HEK293T (cell line): ENCODE data around the gene OR52B2.

Experiments
- ARNT ChIP-seq: fragments of 450-650 bp; IDR thresholded peaks from 2 replicates; pipeline ENCODE4 v1.6.1; 2017; ENCODE audit warnings: mild to moderate bottlenecking
- CTBP1 ChIP-seq: fragments of 450-650 bp; IDR thresholded peaks from 2 replicates; pipeline ENCODE4 v1.6.1; 2016; ENCODE audit warnings: borderline replicate concordance
- FOXA1 ChIP-seq: fragments of 450-650 bp; IDR thresholded peaks from 2 replicates; pipeline ENCODE4 v1.6.1; 2016; ENCODE audit warnings: mild to moderate bottlenecking
- FOXK2 ChIP-seq: fragments of 450-650 bp; IDR thresholded peaks from 2 replicates; pipeline ENCODE4 v1.6.1; 2016; ENCODE audit warnings: mild to moderate bottlenecking
- FOXM1 ChIP-seq: fragments of 450-650 bp; IDR thresholded peaks from 2 replicates; pipeline ENCODE4 v1.6.1; 2017; ENCODE audit warnings: mild to moderate bottlenecking, borderline replicate concordance
- HDGF ChIP-seq: fragments of 450-650 bp; IDR thresholded peaks from 2 replicates; pipeline ENCODE4 v1.6.1; 2017; ENCODE audit warnings: antibody characterized with exemption, borderline replicate concordance
- LEF1 ChIP-seq: fragments of 450-650 bp; IDR thresholded peaks from 2 replicates; pipeline ENCODE4 v1.6.1; 2017; ENCODE audit warnings: mild to moderate bottlenecking, borderline replicate concordance
- NFRKB ChIP-seq: fragments of 450-650 bp; IDR thresholded peaks from 2 replicates; pipeline ENCODE4 v1.6.1; 2016; ENCODE audit warnings: mild to moderate bottlenecking, moderate library complexity
- SP1 ChIP-seq: fragments of 450-650 bp; IDR thresholded peaks from 2 replicates; pipeline ENCODE4 v1.6.1; 2017

- no peak for TF ChIP-seq NFRKB
- TF ChIP-seq HDGF = no peak
- TF ChIP-seq FOXM1 = no peak
- TF ChIP-seq LEF1 = no peak
- no peak for TF ChIP-seq CTBP1
- no peak for TF ChIP-seq SP1
- TF ChIP-seq FOXA1 = no peak
- TF ChIP-seq ARNT = no peak
- TF ChIP-seq FOXK2 = no peak
These were observed 39.7 kb upstream of the OR52B2 start for GRCh38 chr11:6209801-6210200.
